Measurements from ENCODE around the gene CRELD1.

CRELD1 gene

DNA sequence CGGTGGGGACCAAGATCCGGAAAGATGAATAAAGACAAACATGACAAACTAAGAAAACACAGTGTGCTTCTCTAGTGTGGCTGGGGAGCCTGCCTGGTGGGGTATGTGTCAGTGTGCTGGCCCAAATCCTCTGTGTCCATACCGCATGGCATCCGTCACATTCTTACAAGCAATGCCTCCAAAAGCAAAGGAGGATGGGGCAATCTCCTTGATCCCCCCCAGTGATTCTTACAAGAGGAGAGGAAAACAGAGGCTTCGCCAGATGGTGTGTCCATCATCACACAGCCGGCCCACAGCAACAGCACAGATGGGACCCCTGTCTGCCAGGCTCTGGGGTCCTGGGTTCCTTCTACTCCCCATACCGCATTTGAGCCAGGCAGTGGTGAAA, 17.3 kb upstream of the CRELD1 start:
- no CpG with 5 or more reads among the region's 7 CpGs for WGBS, 2 donors (ENCODE audit: extremely low coverage in 2 of 2, insufficient read length in 2 of 2, insufficient replicate concordance in 1 of 2)
- H3K9me3 ChIP-seq (replicated peaks in 1 of 2; ENCODE audit: control insufficient read depth in 2 of 2, insufficient read depth in 1 of 2, low read depth in 1 of 2, low read length in 2 of 2) = peaks cover 0 to 2% of the 10 kb centered on the region in 2 donors
- no peak overlapping the region for H3K14ac ChIP-seq (ENCODE audit: low read length)
- no peak overlapping the region for H4K91ac ChIP-seq (ENCODE audit: low read depth, low read length, poor library complexity)
- peak overlapping the region; percentile 76 for H2AK5ac ChIP-seq (ENCODE audit: low read depth, low read length)
- H4K8ac ChIP-seq (ENCODE audit: low read depth, low read length) = no peak overlapping the region
- no peak for DNase-seq (ENCODE audit: low spot score)
- H2BK12ac ChIP-seq (ENCODE audit: low read length) = peak overlapping the region; percentile 14
- no peaks in the 10 kb centered on the region for H3K79me1 ChIP-seq (ENCODE audit: low read depth, low read length)
- H3K18ac ChIP-seq (ENCODE audit: low read length) = no peak overlapping the region
- H3K27me3 ChIP-seq (ENCODE audit: control insufficient read depth in 3 of 3, insufficient read depth in 3 of 3, low read depth in 1 of 3, low read length in 3 of 3) = peaks cover 0 to 15% (median 0%) of the 10 kb centered on the region in 3 experiments
- peak overlapping the region; percentile 95 for H2AFZ ChIP-seq (ENCODE audit: low read length)
- H3K4ac ChIP-seq (ENCODE audit: low read length) = peak overlapping the region; percentile 1
- H3K4me1 ChIP-seq (ENCODE audit: control insufficient read depth in 2 of 2, insufficient read depth in 1 of 2, low read depth in 1 of 2, low read length in 2 of 2) = peaks cover 12 to 17% of the 10 kb centered on the region in 2 donors
- H3K4me3 ChIP-seq (ENCODE audit: low read length in 2 of 2) = no peak overlapping the region
- peak overlapping the region; percentile 16 for H3K23ac ChIP-seq (ENCODE audit: low read depth, low read length, poor library complexity)
- no peaks in the 10 kb centered on the region for H3K36me3 ChIP-seq (replicated peaks in 1 of 2; ENCODE audit: control insufficient read depth in 2 of 2, insufficient read depth in 2 of 2, low read length in 2 of 2)
- peak overlapping the region; percentile 9 for H2BK120ac ChIP-seq (ENCODE audit: low read depth, low read length)
- H3K9ac ChIP-seq (ENCODE audit: low read depth, low read length, poor library complexity) = peak overlapping the region; percentile 50
- peak overlapping the region; percentile 82 for H2BK15ac ChIP-seq (ENCODE audit: low read length)
- H3K27ac ChIP-seq (replicated peaks; ENCODE audit: low read length) = no peak overlapping the region
- H3K4me2 ChIP-seq (ENCODE audit: insufficient read depth, low read length, poor library complexity, severe bottlenecking) = no peak overlapping the region
- H2BK5ac ChIP-seq (ENCODE audit: low read length) = no peak overlapping the region

- H3K18ac ChIP-seq (ENCODE audit: low read length) = peak within 1 kb of the TSS; percentile 99
- H3K36me3 ChIP-seq (replicated peaks in 1 of 2; ENCODE audit: control insufficient read depth in 2 of 2, insufficient read depth in 2 of 2, low read length in 2 of 2) = no peaks in the 10 kb centered on the region
- H3K4me2 ChIP-seq (ENCODE audit: insufficient read depth, low read length, poor library complexity, severe bottlenecking) = peak within 1 kb of the TSS; percentile 95
- H2BK15ac ChIP-seq (ENCODE audit: low read length) = peak within 1 kb of the TSS; percentile 82
- H2BK120ac ChIP-seq (ENCODE audit: low read depth, low read length) = peak within 1 kb of the TSS; percentile 9
- H3K9me3 ChIP-seq (replicated peaks in 1 of 2; ENCODE audit: control insufficient read depth in 2 of 2, insufficient read depth in 1 of 2, low read depth in 1 of 2, low read length in 2 of 2) = peaks cover 0 to 2% of the 10 kb centered on the region in 2 donors
- H3K23ac ChIP-seq (ENCODE audit: low read depth, low read length, poor library complexity) = peak within 1 kb of the TSS; percentile 16
- H3K4me3 ChIP-seq (ENCODE audit: low read length in 2 of 2) = peak within 1 kb of the TSS; percentile 41 to 82
- no CpG with 5 or more reads among the region's 19 CpGs for WGBS, 2 donors (ENCODE audit: extremely low coverage in 2 of 2, insufficient read length in 2 of 2, insufficient replicate concordance in 1 of 2)
- H3K14ac ChIP-seq (ENCODE audit: low read length) = no peak within 1 kb of the TSS
- peak within 1 kb of the TSS; percentile 95 for H2AFZ ChIP-seq (ENCODE audit: low read length)
- H3K9ac ChIP-seq (ENCODE audit: low read depth, low read length, poor library complexity) = peak within 1 kb of the TSS; percentile 87
- peak within 1 kb of the TSS; percentile 85 for H3K4ac ChIP-seq (ENCODE audit: low read length)
- no peak within 1 kb of the TSS for H3K27ac ChIP-seq (replicated peaks; ENCODE audit: low read length)
- H4K8ac ChIP-seq (ENCODE audit: low read depth, low read length) = peak within 1 kb of the TSS; percentile 56
- peaks cover 12 to 17% of the 10 kb centered on the region in 2 donors for H3K4me1 ChIP-seq (ENCODE audit: control insufficient read depth in 2 of 2, insufficient read depth in 1 of 2, low read depth in 1 of 2, low read length in 2 of 2)
- peak within 1 kb of the TSS; percentile 76 for H2AK5ac ChIP-seq (ENCODE audit: low read depth, low read length)
- H4K91ac ChIP-seq (ENCODE audit: low read depth, low read length, poor library complexity) = no peak within 1 kb of the TSS
- H2BK12ac ChIP-seq (ENCODE audit: low read length) = peak within 1 kb of the TSS; percentile 50
- no peaks in the 10 kb centered on the region for H3K79me1 ChIP-seq (ENCODE audit: low read depth, low read length)
- peaks cover 0 to 15% (median 0%) of the 10 kb centered on the region in 3 experiments for H3K27me3 ChIP-seq (ENCODE audit: control insufficient read depth in 3 of 3, insufficient read depth in 3 of 3, low read depth in 1 of 3, low read length in 3 of 3)
- no peak for DNase-seq (ENCODE audit: low spot score)
- peak within 1 kb of the TSS; percentile 61 for H2BK5ac ChIP-seq (ENCODE audit: low read length)
Observed at GRCh38 chr3:9916734-9917680, 16.6 kb upstream of the CRELD1 start, which contains the start of gene IL17RC. IL17RC (plus strand) TSS chr3:9917098; CDS start chr3:9917316, 218 bp downstream.

GRCh38 chr3:9917820-9918219, 15.8 kb upstream of the CRELD1 start:
- peak overlapping the region; percentile 20 for H2AK5ac ChIP-seq (ENCODE audit: low read depth, low read length)
- no peak overlapping the region for H3K9ac ChIP-seq (ENCODE audit: low read depth, low read length, poor library complexity)
- peak overlapping the region; percentile 95 for H2AFZ ChIP-seq (ENCODE audit: low read length)
- no CpG with 5 or more reads among the region's 10 CpGs for WGBS, 2 donors (ENCODE audit: extremely low coverage in 2 of 2, insufficient read length in 2 of 2, insufficient replicate concordance in 1 of 2)
- no peaks in the 10 kb centered on the region for H3K9me3 ChIP-seq (replicated peaks in 1 of 2; ENCODE audit: control insufficient read depth in 2 of 2, insufficient read depth in 1 of 2, low read depth in 1 of 2, low read length in 2 of 2)
- no peak for DNase-seq (ENCODE audit: low spot score)
- H4K8ac ChIP-seq (ENCODE audit: low read depth, low read length) = peak overlapping the region; percentile 56
- no peaks in the 10 kb centered on the region for H3K79me1 ChIP-seq (ENCODE audit: low read depth, low read length)
- no peak overlapping the region for H3K4me3 ChIP-seq (ENCODE audit: low read length in 2 of 2)
- H4K91ac ChIP-seq (ENCODE audit: low read depth, low read length, poor library complexity) = no peak overlapping the region
- peak overlapping the region; percentile 47 for H3K14ac ChIP-seq (ENCODE audit: low read length)
- no peak overlapping the region for H3K4me2 ChIP-seq (ENCODE audit: insufficient read depth, low read length, poor library complexity, severe bottlenecking)
- no peak overlapping the region for H2BK120ac ChIP-seq (ENCODE audit: low read depth, low read length)
- H3K36me3 ChIP-seq (replicated peaks in 1 of 2; ENCODE audit: control insufficient read depth in 2 of 2, insufficient read depth in 2 of 2, low read length in 2 of 2) = no peaks in the 10 kb centered on the region
- peak overlapping the region; percentile 50 for H2BK12ac ChIP-seq (ENCODE audit: low read length)
- H3K4ac ChIP-seq (ENCODE audit: low read length) = peak overlapping the region; percentile 85
- H3K18ac ChIP-seq (ENCODE audit: low read length) = no peak overlapping the region
- H2BK5ac ChIP-seq (ENCODE audit: low read length) = peak overlapping the region; percentile 61
- peak overlapping the region; percentile 45 for H2BK15ac ChIP-seq (ENCODE audit: low read length)
- H3K27ac ChIP-seq (replicated peaks; ENCODE audit: low read length) = no peak overlapping the region
- peaks cover 12 to 17% of the 10 kb centered on the region in 2 donors for H3K4me1 ChIP-seq (ENCODE audit: control insufficient read depth in 2 of 2, insufficient read depth in 1 of 2, low read depth in 1 of 2, low read length in 2 of 2)
- no peak overlapping the region for H3K23ac ChIP-seq (ENCODE audit: low read depth, low read length, poor library complexity)
- peaks cover 0 to 15% (median 0%) of the 10 kb centered on the region in 3 experiments for H3K27me3 ChIP-seq (ENCODE audit: control insufficient read depth in 3 of 3, insufficient read depth in 3 of 3, low read depth in 1 of 3, low read length in 3 of 3)

Measured in neuronal stem cell (in vitro differentiated cells).